PFSK-1 (cell line): ENCODE results near the gene ARNT2.

Experiments
- FOXP2 ChIP-seq: optimal IDR thresholded peaks from 2 replicates; pipeline ENCODE3; 2011; ENCODE audit warnings: borderline replicate concordance, control low read depth, inconsistent platforms; ENCODE audit not compliant: insufficient read depth; ENCODE audit errors: extremely low read length, extremely low read depth
- POLR2AphosphoS5 ChIP-seq: IDR thresholded peaks from 2 replicates; pipeline ENCODE4 v1.6.1; 2012; ENCODE audit warnings: low read depth, mild to moderate bottlenecking, control low read depth, low read length, moderate library complexity
- REST ChIP-seq, 2 experiments: IDR thresholded peaks; 2 replicates each; pipeline versions ENCODE4 v1.6.1 to v1.8.0; 2011 to 2012; ENCODE audit warnings: low read depth in 2 of 2, low read length in 2 of 2, control low read depth in 1 of 2, inconsistent platforms in 1 of 2, mild to moderate bottlenecking in 1 of 2, moderate library complexity in 1 of 2; ENCODE audit not compliant: insufficient read depth in 1 of 2
- SIN3A ChIP-seq: IDR thresholded peaks from 2 replicates; pipeline ENCODE4 v1.6.1; 2012; ENCODE audit warnings: mild to moderate bottlenecking, low read length, moderate library complexity, borderline replicate concordance; ENCODE audit not compliant: insufficient read depth
- TAF1 ChIP-seq: IDR thresholded peaks from 2 replicates; pipeline ENCODE4 v1.6.1; 2012; ENCODE audit warnings: low read length, control low read depth, borderline replicate concordance; ENCODE audit not compliant: insufficient read depth

ARNT2 gene

GRCh38 chr15:80587007-80587406 is 182.8 kb downstream of the ARNT2 start:
- no peak for TF ChIP-seq SIN3A
- TF ChIP-seq FOXP2 = no peak
- no peak for TF ChIP-seq TAF1
- no peak for TF ChIP-seq POLR2AphosphoS5
- TF ChIP-seq REST (IDR thresholded peaks at IDR 0.05; ENCODE audit: insufficient read depth in 1 of 2, low read depth in 2 of 2, low read length in 2 of 2) = no peak

GRCh38 chr15:80587816-80588456 is 183.8 kb downstream of the ARNT2 start:
- TF ChIP-seq SIN3A (no peak), TAF1 (no peak), FOXP2 (no peak), REST (IDR thresholded peaks at IDR 0.05; ENCODE audit: insufficient read depth in 1 of 2, low read depth in 2 of 2, low read length in 2 of 2) (no peak), POLR2AphosphoS5 (no peak)

GRCh38 chr15:80588801-80589200 is 184.6 kb downstream of the ARNT2 start:
- TF ChIP-seq FOXP2 (no peak), TAF1 (no peak), SIN3A (peak; percentile 20; the same call in 1 of the 2 replicates), POLR2AphosphoS5 (no peak)

- no peak for TF ChIP-seq SIN3A
- TF ChIP-seq FOXP2 = no peak
- no peak for TF ChIP-seq POLR2AphosphoS5
- no peak for TF ChIP-seq REST (IDR thresholded peaks at IDR 0.05; ENCODE audit: insufficient read depth in 1 of 2, low read depth in 2 of 2, low read length in 2 of 2)
- no peak for TF ChIP-seq TAF1
Observed at GRCh38 chr15:80590761-80591355, 186.7 kb downstream of the ARNT2 start.

DNA sequence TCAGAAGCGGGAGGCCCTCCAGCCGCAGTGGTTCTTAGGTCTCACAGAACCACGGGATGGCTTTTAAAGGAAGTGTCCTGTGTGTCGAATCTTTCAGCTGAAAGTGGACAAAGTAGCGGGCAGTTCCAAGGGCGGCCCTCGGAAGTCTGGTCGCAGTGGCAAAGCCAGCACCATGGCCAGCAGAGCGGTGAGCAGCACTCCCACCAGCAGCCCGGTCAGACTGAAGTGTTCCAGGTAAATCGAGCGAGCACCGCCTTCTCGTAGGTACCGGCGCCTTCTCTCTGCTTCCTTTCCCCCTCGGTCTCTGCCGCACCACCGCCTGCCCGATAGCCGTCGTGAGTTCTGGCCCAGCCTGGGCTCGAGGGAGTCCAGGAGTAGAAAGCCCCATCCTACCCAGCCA is 187.3 kb downstream of the ARNT2 start:
- no peak for TF ChIP-seq POLR2AphosphoS5
- peak in 1 of 2 experiments; percentile 80; a peak in 2 of 4 replicates for TF ChIP-seq REST (IDR thresholded peaks at IDR 0.05; ENCODE audit: insufficient read depth in 1 of 2, low read depth in 2 of 2, low read length in 2 of 2)
